KBM-7 (cell line): ENCODE measurements around the gene RPL19.

Experiments
- DNase-seq: peaks from one replicate; pipeline ENCODE4 v3.0.0-alpha.2; 2015
- in situ Hi-C: fragments of 300-500 bp; cut with MboI; formaldehyde crosslinking; loops from 2 replicates; pipeline ENCODE4 v1.14.3; 2020; ENCODE audit warnings: low sequenced_read_pairs, low pct_unique_long_range_greater_than_20kb, mixed read lengths

Gene RPL19

GRCh38 chr17:39217734-39218369, 17.8 kb downstream of the RPL19 start:
- DNase-seq, result no peak
- in situ Hi-C loops, result no loop called here

- in situ Hi-C loops, result no loop called here
- no peak for DNase-seq
Measured at GRCh38 chr17:39218906-39219305, 18.8 kb downstream of the RPL19 start.

- in situ Hi-C loops, result no loop called here
Measured at GRCh38 chr17:39219647-39220154, 19.6 kb downstream of the RPL19 start.

GRCh38 chr17:39221572-39221971, 21.5 kb downstream of the RPL19 start:
- DNase-seq, result no peak
- in situ Hi-C loops, result no loop called here

More at GRCh38 chr17:39219647-39220154, 19.6 kb downstream of the RPL19 start:
- DNase-seq, result no peak

GRCh38 chr17:39222151-39222550, 22.1 kb downstream of the RPL19 start:
- no peak for DNase-seq
- in situ Hi-C loops, result no loop called here

- in situ Hi-C loops, result no loop called here
- DNase-seq, result no peak
Measured at GRCh38 chr17:39222866-39223834, 23.1 kb downstream of the RPL19 start.

- in situ Hi-C loops, result no loop called here
Measured at GRCh38 chr17:39223907-39224777, 24.1 kb downstream of the RPL19 start.

GRCh38 chr17:39224778-39225307, 24.8 kb downstream of the RPL19 start:
- in situ Hi-C loops, result no loop called here
- DNase-seq, result no peak

More at GRCh38 chr17:39223907-39224777, 24.1 kb downstream of the RPL19 start:
- DNase-seq, result no peak

GRCh38 chr17:39225308-39225958, 25.4 kb downstream of the RPL19 start, which contains the start of gene STAC2:
Gene STAC2, minus strand, starts transcription at chr17:39225945. Its CDS starts 443 bp downstream, at chr17:39225502.
- in situ Hi-C loops, result no loop called here
- DNase-seq, result no peak

GRCh38 chr17:39225959-39226683, 26.0 kb downstream of the RPL19 start:
- in situ Hi-C loops, result no loop called here

GRCh38 chr17:39227364-39227919, 27.4 kb downstream of the RPL19 start:
- in situ Hi-C loops, result no loop called here
- no peak for DNase-seq

More at GRCh38 chr17:39225959-39226683, 26.0 kb downstream of the RPL19 start:
- DNase-seq, result peak; percentile 49

GRCh38 chr17:39229274-39229913, 29.3 kb downstream of the RPL19 start:
- DNase-seq, result no peak
- in situ Hi-C loops, result no loop called here

- in situ Hi-C loops, result no loop called here
Measured at GRCh38 chr17:39230361-39230760, 30.3 kb downstream of the RPL19 start.

GRCh38 chr17:39231091-39231561, 31.0 kb downstream of the RPL19 start:
- in situ Hi-C loops, result no loop called here
- no peak for DNase-seq

More at GRCh38 chr17:39230361-39230760, 30.3 kb downstream of the RPL19 start:
- DNase-seq, result no peak

GRCh38 chr17:39231591-39232551, 31.8 kb downstream of the RPL19 start:
- peak; percentile 58 for DNase-seq
- in situ Hi-C loops, result no loop called here
